Renal cortex interstitium (tissue), 11 donors: ENCODE measurements around the gene LRRN2. TPM values are rescaled to one million over a fixed set of nuclear protein-coding genes. Genes with fewer than 3 reads are reported as not detected.
A peak's percentile ranks its signal among the peaks of the same experiment; 100 is the strongest.

Experiments used
- DNase-seq, 11 donors: peaks; one replicate each; pipeline ENCODE4 v3.0.0-alpha.2; 2013; ENCODE audit warnings: low read depth in 9 of 11, low spot score in 4 of 11; ENCODE audit errors: extremely low read depth in 1 of 11
- polyA plus RNA-seq, 3 donors: library from polyadenylated mRNA; unstranded; fragments of 120-200 nt; gene quantifications; one replicate each; pipeline ENCODE4 v1.2.1, GENCODE V29; 2013; ENCODE audit not compliant: insufficient read length in 3 of 3

LRRN2 gene
- polyA plus RNA-seq, 3 donors, result 10.8 to 14.2 (median 13.4) TPM

DNA sequence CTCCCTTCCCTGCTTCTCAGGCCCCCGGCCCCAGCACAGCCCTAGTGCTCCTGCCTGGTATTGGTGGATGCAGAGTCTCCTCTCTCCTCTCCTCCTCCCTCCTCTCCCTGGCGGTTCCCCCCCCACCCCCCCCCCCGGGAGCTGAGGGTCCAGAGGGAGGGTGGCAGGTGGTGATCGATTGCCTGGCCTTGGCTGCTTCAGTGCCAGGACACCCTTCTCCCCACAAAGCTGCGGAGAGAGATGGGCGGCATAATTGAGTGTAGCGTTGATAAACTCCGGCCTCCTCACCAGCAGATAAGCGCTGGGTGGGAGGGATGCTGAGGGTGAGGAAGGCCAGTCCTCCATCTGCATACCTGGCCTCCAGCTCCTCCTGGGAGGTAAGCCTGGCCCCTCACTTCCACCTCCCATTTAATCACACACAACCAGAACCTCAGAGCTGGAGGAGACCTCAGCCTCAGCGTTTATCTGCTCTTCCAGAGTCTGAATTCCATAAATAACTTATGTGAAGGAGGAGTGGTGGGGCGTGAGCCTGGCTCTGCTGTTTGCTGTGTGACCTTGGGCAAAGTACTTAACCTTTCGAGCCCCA, 60.8 kb downstream of the LRRN2 start:
- DNase-seq, result no peak

DNA sequence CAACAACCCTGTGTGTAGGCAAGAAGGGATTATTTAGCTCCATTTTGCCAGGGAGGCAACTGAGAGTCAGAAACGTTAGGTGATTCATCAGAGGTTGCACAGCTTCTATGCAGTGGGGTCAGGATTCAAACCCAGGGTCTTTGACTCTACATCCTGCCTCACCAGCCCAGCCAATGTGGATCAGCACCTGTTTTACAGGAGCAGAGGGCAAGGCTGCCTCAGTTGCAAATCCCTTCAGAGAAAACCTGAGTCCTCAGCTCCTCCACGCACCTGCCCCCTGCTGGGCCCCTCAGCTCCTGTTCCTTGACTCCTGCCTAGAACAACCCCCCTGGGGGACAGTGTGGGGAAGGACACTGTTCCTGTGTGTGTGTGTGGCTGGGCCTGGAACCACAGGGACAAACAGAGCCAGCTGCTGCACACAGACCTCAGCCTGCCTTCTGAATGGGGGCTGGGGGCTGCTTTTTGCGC, 61.6 kb downstream of the LRRN2 start:
- no peak for DNase-seq

DNA sequence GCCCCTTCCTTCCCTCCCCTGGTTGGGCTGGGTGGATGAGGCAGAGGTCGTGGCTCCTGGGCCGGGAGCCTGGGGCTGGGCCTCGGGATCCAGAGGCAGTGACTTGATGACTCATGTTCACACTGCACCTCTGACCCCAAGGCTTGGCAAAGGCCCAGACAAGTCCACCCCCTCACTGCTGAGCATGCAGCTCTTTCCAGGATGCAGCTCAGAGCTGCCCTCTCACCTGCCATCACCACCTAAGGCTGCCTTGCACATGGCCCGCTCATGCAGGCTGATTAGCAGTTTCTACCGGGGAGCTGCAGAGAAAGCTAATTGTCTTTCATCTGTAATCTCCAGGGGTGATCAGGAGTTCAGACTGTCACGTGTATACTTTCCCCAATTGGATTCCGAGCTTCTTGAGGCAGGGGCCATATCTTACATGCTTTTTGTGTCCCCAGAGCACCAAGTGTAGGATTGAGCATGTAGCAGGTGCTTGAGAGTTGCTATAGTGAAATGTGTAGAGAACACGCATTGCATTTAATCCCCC, 62.1 kb downstream of the LRRN2 start:
- DNase-seq, result peak in 1 of 11 donors; percentile 37

DNA sequence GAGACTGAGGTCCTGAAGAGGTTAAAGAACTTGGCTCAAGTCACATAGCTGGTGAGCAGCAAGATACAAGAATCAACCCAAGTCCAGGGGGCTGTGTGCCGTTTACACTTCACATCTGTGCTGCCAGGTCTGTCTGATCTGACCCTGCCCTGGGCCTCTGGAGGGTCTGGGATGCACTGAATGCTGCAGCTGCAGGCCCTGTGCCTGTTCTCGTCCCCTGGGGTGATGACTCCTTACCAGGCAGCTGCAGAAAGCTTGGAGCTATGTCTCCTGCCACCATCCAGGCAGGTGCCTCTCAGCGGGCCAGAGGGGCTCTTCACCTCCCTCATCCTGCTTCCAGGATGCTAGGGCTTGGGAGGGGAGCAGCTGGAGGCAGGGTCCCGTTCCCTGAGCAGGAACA, 63.5 kb downstream of the LRRN2 start:
- no peak for DNase-seq

DNA sequence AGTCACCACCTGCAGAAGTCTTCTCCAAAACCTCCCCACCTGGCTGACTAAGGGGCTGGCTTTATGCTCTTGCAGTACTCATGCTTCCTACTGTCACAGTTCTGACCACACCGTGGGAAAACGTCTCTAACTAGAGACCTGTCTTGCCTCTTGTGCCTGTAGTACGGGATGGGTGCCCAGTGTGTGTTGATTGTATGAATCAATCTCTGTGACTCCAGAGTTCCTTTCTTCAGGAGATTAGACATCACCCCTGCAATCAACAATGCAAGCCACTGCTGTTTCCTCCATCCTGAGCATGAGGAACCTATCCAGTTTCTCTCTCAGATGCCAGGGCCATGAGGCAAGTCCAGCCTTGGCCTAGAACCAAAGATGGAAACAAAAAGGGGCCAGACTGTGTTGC, 64.1 kb downstream of the LRRN2 start:
- no peak for DNase-seq

DNA sequence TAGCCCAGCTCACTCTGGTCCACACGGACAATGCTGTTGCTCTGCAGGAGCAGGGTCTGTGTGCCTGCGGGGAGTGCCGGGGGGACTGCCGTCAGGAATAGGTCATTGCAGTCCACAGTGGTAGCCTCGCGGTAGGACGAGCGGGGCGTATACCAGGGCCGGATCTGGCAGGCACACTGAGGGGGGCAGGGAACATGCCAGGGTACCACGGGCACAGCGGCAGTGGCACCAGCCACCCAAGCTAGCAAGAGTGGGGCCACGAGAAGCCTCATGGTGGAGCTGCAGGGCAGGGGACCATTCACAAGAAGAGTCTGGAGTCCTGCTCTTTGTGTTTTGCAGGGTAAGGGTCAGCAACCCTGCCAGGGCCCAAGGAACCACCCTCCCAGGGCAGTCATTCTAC, 65.8 kb downstream of the LRRN2 start:
- no peak for DNase-seq

DNA sequence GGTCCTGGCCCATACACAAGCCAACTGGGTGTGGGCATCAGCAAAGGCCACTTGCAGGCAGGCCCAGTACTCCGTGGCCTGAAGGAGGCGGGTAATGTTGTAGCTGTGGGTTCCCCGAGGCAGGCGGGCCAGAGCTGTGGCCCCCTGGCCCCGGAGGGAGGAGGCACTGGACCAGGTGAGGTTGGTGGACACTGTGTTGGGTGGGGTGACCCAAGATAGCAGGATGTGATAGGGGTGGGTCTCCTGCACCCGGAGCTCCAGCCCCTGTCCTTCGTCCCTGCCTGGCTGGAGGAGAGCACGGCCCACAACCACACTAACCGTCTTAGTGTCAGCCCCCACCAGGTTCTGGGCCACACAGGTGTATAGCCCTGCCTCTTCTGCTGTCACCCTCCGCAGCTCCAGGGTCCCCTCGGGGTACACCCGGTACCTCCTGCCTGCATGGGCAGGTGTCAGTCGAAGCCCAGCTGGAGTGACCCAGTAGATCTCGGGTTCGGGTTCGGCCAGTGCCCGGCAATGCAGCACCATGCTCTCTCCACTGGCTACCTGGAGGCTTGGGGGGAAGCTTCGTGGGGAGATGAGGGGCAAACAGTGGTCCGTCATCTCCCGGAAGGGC, 67.3 kb downstream of the LRRN2 start:
- DNase-seq, result no peak

DNA sequence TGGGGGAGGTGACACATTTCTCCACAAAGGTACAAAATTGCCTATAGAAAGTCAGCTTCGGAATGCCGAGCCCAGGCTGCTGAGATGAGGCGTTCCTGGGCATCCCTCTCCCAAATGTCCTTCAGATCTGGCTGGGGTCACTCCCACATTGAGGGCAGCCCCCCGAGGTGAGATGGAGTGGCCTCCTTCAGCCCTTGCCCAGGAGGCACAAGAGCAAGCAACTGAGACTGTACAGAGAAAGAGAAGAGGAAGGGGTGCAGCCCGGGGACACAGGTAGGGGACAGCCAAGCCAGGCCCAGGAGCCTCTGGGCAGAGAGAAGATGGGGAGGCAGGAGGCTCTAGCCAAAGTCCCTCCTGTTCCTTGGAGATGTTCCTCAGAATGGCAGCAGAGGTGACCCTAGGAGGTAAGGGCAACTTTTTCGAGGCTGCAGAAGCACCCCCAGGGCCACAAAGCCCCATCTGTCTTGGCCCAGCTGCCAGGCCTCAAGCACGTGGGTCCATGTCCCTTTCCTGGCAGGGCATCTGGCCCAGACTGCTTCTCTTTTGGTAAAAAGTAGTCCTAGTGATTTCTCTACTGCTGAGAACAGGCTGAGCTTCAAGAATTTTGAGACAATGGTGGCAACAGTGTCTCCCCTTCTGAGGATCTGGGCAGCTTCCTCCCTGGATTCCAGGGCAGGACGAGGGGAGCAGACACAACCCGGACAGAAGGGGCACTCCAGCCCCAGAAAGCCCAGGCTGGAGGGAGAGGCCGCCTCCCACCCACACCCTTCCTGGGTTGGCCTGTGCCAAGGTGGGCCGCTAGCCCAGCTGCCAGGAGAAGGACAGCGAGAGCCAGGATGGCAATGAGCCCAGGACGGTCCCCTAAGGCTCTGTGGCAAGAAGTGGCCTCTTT, 68.0 kb downstream of the LRRN2 start:
- no peak for DNase-seq

DNA sequence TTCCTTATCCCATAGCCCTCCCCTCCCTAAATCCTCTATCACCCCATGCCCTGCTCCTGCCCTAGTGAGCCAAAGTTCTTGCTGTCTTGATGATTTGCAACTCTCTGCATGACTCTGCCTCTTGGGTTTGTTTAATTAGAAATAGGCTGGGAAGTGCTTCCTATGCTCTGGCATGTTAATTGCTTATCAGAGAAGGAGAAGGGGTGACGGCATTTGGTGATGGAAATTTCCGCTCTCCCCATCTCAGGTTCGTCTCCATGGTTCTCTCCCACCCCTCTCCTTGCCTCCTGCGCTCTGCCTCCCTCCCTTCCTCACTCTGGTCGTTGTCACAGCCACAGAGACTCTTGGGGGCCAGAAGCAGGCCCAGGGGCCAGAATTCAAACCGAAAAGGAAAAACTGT, 68.9 kb downstream of the LRRN2 start:
- no peak for DNase-seq

DNA sequence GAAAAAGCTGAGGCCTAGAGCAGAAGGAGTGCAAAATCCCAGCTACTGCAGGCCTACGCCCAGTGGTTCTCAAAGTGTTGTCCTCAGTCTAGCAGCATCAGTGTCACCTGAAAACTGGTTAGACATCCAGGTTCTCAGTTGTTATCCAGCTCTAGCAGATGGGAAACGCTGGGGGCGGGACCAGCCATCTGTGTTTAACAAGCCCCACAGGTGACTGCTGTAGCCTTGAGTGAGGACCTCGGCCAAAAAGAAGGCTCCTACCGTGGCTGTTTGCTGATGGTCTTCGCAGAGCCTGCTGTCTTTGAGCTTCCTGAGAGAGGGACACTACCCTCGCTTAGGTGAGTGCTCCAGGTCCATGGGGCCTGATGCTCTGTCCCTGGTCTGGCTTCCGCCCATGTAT, 69.7 kb downstream of the LRRN2 start:
- no peak for DNase-seq

DNA sequence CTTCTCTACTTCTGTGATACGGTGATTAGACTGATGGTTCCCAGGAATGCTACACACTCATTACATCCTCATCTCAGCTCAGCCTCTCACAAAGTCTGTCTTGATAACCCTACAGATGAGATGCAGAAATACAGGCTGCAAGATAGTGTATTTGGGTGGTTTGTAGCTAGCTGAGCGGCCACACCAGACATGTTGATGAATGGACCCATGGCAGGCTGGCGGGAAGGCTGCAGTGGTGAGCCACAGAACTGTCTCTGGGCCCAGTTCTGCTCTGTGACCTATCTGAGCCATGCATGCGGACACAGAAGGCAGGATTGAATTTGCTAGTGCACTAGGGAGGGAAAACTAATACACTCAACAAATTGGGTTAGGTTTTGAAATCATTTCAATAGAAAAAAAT, 71.9 kb downstream of the LRRN2 start:
- no peak for DNase-seq

DNA sequence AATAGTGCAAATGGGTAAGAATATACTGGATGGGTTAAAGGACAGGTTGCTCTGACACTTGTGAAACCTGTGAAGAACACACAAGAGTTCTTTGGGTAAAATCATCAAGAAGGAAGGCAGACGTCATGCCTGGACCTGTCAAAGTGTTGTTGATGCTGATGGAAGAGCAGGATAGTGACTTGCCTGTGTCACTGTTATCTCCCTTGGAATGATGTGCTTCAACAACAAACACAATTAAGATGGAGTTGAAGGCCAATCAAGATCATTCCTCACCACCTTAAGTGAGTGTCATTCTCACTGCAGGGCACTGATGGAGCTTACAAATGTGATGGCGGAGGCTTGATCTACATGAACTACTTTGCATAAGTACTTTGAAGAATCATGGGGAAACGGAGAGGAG, 73.2 kb downstream of the LRRN2 start:
- DNase-seq, result no peak

DNA sequence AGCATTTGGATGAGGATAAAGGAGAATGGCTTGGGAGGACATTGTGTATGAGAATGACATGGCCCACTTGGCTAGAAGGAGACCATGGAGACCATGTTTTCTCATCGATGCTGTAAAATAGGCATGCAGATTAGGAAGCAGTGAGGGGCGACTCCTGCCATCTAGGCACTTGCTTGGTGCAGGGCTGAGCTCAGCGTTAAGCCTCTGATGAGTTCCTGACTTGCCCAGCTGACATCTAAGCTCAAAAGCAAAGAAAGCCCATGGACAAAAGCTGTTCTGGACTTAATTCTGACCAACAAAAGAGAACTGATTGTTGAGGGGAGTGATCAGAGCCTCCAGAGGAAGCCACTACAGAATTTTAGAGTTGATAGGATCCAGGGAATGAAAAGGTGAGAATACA, 74.5 kb downstream of the LRRN2 start:
- no peak for DNase-seq

DNA sequence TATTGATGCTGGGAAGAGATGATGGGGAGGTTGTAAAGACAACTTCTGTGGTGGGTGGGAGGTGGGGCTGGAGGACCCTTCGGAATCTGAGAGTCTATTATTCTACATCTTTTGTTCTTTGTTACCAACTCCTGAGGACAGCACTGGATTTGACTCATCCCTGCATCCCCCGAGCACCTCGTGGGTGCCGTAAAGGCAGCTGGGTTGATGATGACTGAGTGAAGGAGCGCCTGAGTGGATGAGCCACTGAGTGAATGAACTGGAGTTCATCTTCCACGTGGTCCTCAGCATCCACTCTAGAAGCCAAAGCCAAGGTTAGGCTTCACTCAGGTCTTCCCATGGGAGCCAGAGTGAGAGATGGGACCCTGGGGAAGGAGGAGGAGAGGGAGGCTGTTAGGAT, 77.6 kb downstream of the LRRN2 start:
- no peak for DNase-seq

DNA sequence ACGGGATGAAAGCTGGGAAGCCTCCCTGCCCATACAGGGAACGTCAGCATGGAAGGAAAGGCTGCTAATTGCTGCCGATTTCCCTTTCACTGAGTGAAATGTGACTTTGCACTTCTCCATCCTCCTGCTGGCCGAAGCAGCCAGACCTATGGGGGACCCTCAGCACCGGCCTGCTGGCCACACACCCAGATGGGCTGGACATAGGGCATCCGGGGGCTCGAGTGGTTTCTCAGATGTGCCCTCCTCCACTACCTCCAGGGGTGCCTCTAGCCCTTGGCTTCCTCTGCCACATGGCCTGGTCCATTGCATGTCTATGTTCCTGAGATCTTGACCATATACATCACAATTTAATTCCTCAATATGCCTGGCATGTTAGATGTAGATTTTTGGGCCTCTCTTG, 79.7 kb downstream of the LRRN2 start:
- DNase-seq, result no peak

DNA sequence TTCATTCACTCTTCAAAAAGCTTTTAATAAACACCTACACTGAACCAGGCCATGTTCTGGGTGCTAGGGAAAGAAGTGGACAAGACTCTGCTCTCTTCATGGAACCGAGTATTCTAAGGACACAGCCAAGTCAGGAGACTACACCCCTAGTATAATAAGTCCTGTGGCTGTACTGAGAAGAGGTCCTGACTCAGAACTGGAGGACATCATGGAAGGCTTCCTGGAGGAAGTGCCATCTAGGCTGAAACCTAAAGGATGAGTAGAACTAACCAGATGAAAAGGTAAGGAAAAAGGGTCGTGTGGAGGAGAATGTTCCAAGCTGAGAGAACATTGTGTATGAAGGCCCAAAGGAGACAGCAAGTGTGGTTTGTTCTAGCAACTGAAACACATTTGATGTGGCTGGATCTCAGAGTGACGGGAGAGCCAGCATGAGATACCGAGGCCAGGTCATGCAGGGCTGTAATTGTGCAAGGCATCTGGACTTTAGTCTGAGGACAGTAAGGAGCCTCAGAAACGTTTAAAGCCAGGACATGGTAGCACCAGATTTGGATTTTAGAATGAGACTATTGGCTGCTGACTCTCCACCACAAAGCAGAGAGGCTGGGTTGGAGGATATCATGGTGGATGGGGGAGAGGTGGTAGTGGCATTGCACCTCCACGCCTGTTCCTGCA, 82.5 kb downstream of the LRRN2 start:
- DNase-seq, result no peak

DNA sequence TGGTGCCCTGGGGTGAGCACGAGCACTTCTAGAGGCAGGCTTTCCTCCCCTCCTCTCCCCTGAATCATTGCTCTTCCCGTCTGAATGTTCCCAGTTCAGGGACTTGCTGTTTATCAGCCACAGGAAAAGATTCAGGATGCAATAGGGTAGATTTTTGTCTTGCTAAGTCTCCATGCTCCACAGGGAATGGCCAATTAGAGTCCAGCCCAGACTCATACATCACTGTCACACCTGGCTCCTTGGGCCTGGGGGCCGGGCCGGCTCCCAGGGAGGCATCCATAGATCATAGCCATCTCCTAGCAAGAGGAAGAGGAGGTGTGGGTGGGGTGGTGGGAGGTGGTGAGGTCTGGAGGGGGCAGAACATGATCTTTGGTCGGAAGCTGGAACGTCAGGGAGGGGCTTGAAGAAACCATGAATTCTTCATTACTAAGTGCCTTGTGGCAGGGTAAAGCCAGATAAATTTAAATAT, 83.4 kb downstream of the LRRN2 start:
- peak in 2 of 11 donors; percentile 23 to 31 for DNase-seq

DNA sequence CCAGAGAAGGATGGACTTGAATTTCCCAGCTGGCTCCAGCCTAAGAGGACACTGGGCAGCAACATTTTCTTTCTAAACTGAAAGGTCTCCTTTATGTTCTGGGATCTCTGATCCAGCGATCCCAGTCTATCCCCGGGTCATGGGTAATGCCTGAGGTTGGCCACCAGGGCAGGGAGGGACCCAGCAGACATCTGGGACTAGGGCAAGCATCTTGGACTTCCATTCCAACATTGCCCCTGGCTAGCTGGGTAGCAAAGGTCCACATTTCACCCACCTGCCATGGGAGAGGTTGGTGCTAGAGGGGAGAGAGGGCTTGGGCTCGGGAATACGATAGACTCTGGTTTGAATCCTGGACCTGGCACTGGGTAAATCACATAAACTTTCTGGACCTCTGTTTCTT, 84.6 kb downstream of the LRRN2 start:
- no peak for DNase-seq

DNA sequence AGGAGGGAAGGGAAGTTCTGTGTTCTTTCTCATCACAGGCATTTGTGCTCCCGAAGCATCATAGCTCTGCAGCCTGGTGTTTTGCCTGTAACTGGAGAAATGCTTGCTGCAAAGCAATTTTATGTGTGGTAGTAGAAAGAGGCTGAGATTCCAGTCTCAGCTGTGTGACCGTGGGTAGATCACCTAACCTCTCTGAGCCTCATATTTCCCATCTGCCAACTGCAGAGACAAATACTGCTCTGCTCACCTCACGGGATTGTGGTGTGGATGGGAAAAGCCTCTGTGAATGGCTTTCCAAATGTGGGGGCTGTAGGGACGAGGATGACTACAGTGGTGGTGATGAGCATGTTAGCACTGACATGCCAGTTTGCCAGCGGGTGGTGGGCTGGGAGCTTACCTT, 85.3 kb downstream of the LRRN2 start:
- DNase-seq, result no peak
